Tibial artery (tissue), 4 donors: ENCODE data around the gene LRRTM4.

Source experiments
- DNase-seq, 2 donors: peaks; one replicate each; pipeline ENCODE4 v3.0.0-alpha.2; 2019
- H3K27ac ChIP-seq, 2 donors: fragments of 200-600 bp; sonication (generic) in 1 of 2; 1 replicate in 1 of 2; 2 replicates in 1 of 2; pipeline ENCODE4 v1.5.1; 2018 to 2019; ENCODE audit warnings: mild to moderate bottlenecking in 1 of 2
- H3K27me3 ChIP-seq, 2 donors: fragments of 200-600 bp; sonication (generic) in 1 of 2; one replicate each; pipeline versions ENCODE4 v1.5.1 to v1.6.0; 2016 to 2019
- H3K36me3 ChIP-seq, 3 donors: fragments of 200-600 bp; sonication (generic) in 2 of 3; one replicate each; pipeline ENCODE4 v1.5.1; 2016 to 2019; ENCODE audit warnings: mild to moderate bottlenecking in 2 of 3
- H3K4me1 ChIP-seq, 4 donors: fragments of 200-600 bp; sonication (generic) in 2 of 4; 1 replicate in 3 of 4; 2 replicates in 1 of 4; pipeline ENCODE4 v1.5.1; 2016 to 2019
- H3K4me3 ChIP-seq, 2 donors: fragments of 200-600 bp; sonication (generic) in 1 of 2; 1 replicate in 1 of 2; 2 replicates in 1 of 2; pipeline ENCODE4 v1.5.1; 2018 to 2019; ENCODE audit warnings: mild to moderate bottlenecking in 2 of 2
- H3K9me3 ChIP-seq, 3 donors: fragments of 200-600 bp; sonication (generic) in 1 of 3; one replicate each; pipeline ENCODE4 v1.5.1; 2016 to 2019
- CTCF ChIP-seq, 2 experiments: fragments of 200-600 bp in 1 of 2; fragments of 450-650 bp in 1 of 2; IDR thresholded peaks; one replicate each; pipeline ENCODE4 v1.5.1; 2017 to 2019; ENCODE audit warnings: antibody characterized with exemption in 2 of 2, mild to moderate bottlenecking in 1 of 2, moderate library complexity in 1 of 2
- intact Hi-C: fragments of 100-400 bp; cut with DNase I; formaldehyde crosslinking; loops from one replicate; pipeline ENCODE4 v1.15.0; 2023; ENCODE audit warnings: low total_unique reads

LRRTM4 gene

DNA sequence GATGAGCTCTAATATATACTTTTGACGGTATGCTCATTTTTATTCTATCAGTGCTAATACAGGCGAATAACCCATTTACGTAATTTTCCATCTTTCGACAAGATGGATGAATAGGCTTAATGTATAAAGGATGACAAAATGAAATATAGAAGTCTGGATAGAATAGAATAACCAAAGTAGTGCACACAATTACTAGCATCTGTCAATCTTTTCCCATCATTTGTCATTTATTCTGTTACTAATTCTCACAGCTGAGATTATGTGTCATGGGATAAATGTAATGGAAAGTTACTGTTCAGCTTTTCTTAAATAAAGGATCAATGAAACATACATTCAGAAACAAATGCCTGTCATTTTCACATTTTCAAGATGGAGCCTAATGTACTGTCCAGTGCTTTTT is 548.6 kb downstream of the LRRTM4 start:
- Histone ChIP-seq H3K9me3 (no peaks in the 10 kb centered on the region), H3K27ac (no peak overlapping the region), H3K36me3 (no peaks in the 10 kb centered on the region), H3K4me3 (no peak overlapping the region), H3K4me1 (no peaks in the 10 kb centered on the region), H3K27me3 (no peaks in the 10 kb centered on the region)
- TF ChIP-seq CTCF (IDR thresholded peaks at IDR 0.05), result no peak
- no peak for DNase-seq
- intact Hi-C loops, result no loop called here

DNA sequence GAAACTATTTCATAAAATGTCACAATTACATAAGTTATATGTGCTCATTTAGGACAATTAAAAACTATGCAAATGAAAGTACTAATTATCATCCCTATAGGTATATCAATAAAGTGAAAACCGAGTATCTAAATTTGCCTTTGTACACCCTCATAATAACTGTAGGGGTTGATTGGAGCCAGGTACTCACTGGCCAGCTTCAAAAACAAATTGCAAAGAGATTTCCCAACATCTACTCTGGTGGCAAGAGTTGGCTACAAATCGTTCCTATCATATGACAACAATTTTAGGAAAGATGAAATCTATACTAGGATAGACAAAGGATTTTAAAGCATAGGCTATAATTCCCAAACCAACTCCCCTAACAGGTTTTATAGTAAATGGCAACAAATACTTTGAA is 556.4 kb downstream of the LRRTM4 start:
- no peak for TF ChIP-seq CTCF (IDR thresholded peaks at IDR 0.05)
- Histone ChIP-seq H3K4me1 (no peaks in the 10 kb centered on the region), H3K36me3 (no peaks in the 10 kb centered on the region), H3K4me3 (no peak overlapping the region), H3K27me3 (no peaks in the 10 kb centered on the region), H3K9me3 (no peaks in the 10 kb centered on the region), H3K27ac (no peak overlapping the region)
- intact Hi-C loops, result no loop called here
- DNase-seq, result no peak

GRCh38 chr2:76958749-76959148 is 563.4 kb downstream of the LRRTM4 start:
- no peak for DNase-seq
- H3K27ac ChIP-seq, result no peak overlapping the region
- H3K36me3 ChIP-seq, result no peaks in the 10 kb centered on the region
- intact Hi-C loops, result no loop called here
- TF ChIP-seq CTCF (IDR thresholded peaks at IDR 0.05), result no peak
- H3K27me3 ChIP-seq, result no peaks in the 10 kb centered on the region
- H3K9me3 ChIP-seq, result no peaks in the 10 kb centered on the region
- H3K4me3 ChIP-seq, result no peak overlapping the region
- H3K4me1 ChIP-seq, result no peaks in the 10 kb centered on the region

DNA sequence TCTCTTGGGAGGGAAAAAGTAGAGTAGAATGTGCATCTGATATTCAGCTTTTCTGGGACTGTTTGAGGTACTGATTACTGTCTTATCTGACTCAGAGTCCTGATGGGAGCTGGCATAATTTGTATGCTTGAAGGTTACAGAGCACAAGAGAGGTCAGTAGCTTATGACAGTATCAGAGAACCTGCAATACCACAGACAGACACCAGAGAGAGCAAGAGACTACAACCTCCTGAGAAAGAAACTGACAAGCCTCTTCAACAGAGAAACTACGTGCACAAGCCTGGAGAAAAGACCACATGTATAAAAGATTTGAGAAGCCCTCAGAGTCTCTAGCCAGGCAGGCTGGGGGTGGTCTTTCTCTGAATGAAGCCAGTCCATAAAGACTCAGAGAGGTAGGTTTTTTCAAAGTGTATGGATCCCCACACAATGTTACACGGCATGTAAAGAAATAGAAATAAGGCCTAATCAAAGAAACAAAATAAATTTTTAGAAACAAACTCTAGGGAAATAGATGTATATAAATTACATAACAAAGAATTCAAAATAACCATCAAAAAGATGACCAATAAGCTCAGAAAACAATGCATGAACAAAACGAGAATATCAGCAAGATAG is 568.3 kb downstream of the LRRTM4 start:
- H3K27me3 ChIP-seq, result no peaks in the 10 kb centered on the region
- no peaks in the 10 kb centered on the region for H3K9me3 ChIP-seq
- intact Hi-C loops, result no loop called here
- H3K27ac ChIP-seq, result no peak overlapping the region
- TF ChIP-seq CTCF (IDR thresholded peaks at IDR 0.05), result peak; percentile 18 to 23
- H3K36me3 ChIP-seq, result no peaks in the 10 kb centered on the region
- no peak overlapping the region for H3K4me3 ChIP-seq
- no peaks in the 10 kb centered on the region for H3K4me1 ChIP-seq
- no peak for DNase-seq

GRCh38 chr2:76946631-76947145 is 575.5 kb downstream of the LRRTM4 start:
- Histone ChIP-seq H3K27ac (no peak overlapping the region), H3K36me3 (no peaks in the 10 kb centered on the region), H3K9me3 (no peaks in the 10 kb centered on the region), H3K4me3 (no peak overlapping the region), H3K27me3 (no peaks in the 10 kb centered on the region), H3K4me1 (no peaks in the 10 kb centered on the region)
- intact Hi-C loops, result no loop called here
- DNase-seq, result no peak
- no peak for TF ChIP-seq CTCF (IDR thresholded peaks at IDR 0.05)

- Histone ChIP-seq H3K4me1 (no peaks in the 10 kb centered on the region), H3K9me3 (no peaks in the 10 kb centered on the region), H3K36me3 (no peaks in the 10 kb centered on the region), H3K4me3 (no peak overlapping the region), H3K27me3 (no peaks in the 10 kb centered on the region), H3K27ac (no peak overlapping the region)
- TF ChIP-seq CTCF (IDR thresholded peaks at IDR 0.05), result no peak
- intact Hi-C loops, result no loop called here
- no peak for DNase-seq
Measured at GRCh38 chr2:76940559-76940958, 581.6 kb downstream of the LRRTM4 start.
